Erythroblast (primary cell): ENCODE measurements around the gene SOX5.

ENCODE experiments used
- GATA1 ChIP-seq: IDR thresholded peaks from 2 replicates; pipeline ENCODE4 v1.6.1; 2011; ENCODE audit warnings: low read depth, mild to moderate bottlenecking, control low read depth, low read length, moderate library complexity
- POLR2A ChIP-seq: IDR thresholded peaks from 2 replicates; pipeline ENCODE4 v1.6.1; 2011; ENCODE audit warnings: mild to moderate bottlenecking, low read length

GRCh38 chr12:23857178-23857577 lies 92.3 kb downstream of the SOX5 start:
- TF ChIP-seq POLR2A (no peak), GATA1 (no peak)
